WTC11 (cell line): ENCODE data around the gene YY1AP1. TPM values are rescaled to one million over a fixed set of nuclear protein-coding genes. Genes with fewer than 3 reads are reported as not detected.

Experiments
- ARID4B ChIP-seq: sonication (generic); formaldehyde crosslinking; IDR thresholded peaks from 2 replicates; pipeline ENCODE4 v1.8.0; 2023; ENCODE audit warnings: missing genetic modification reagents, mild to moderate bottlenecking, borderline replicate concordance
- ATF2 ChIP-seq: sonication (generic); formaldehyde crosslinking; IDR thresholded peaks from 2 replicates; pipeline ENCODE4 v1.8.1; 2022; ENCODE audit warnings: low read depth, missing genetic modification reagents, borderline replicate concordance
- E2F5 ChIP-seq: sonication (generic); formaldehyde crosslinking; IDR thresholded peaks from 2 replicates; pipeline ENCODE4 v1.8.1; 2022; ENCODE audit warnings: mild to moderate bottlenecking, moderate library complexity, missing genetic modification reagents
- ESRRA ChIP-seq: sonication (generic); formaldehyde crosslinking; IDR thresholded peaks from 2 replicates; pipeline ENCODE4 v1.8.1; 2022; ENCODE audit warnings: mild to moderate bottlenecking, missing genetic modification reagents, borderline replicate concordance
- FOXJ3 ChIP-seq: sonication (generic); formaldehyde crosslinking; IDR thresholded peaks from 2 replicates; pipeline ENCODE4 v1.9.0; 2021; ENCODE audit warnings: missing genetic modification reagents, mild to moderate bottlenecking, borderline replicate concordance
- GTF2I ChIP-seq: fragments of 250-450 bp; sonication (Bioruptor Pico); conservative IDR thresholded peaks from 2 replicates; pipeline ENCODE4 v1.4.0; 2021; ENCODE audit warnings: mild to moderate bottlenecking
- KAT7 ChIP-seq: sonication (generic); formaldehyde crosslinking; IDR thresholded peaks from 2 replicates; pipeline ENCODE4 v1.8.1; 2023; ENCODE audit warnings: missing genetic modification reagents, mild to moderate bottlenecking, borderline replicate concordance
- NR2C2 ChIP-seq: sonication (generic); formaldehyde crosslinking; IDR thresholded peaks from 2 replicates; pipeline ENCODE4 v1.8.0; 2022; ENCODE audit warnings: mild to moderate bottlenecking, missing genetic modification reagents
- NR3C1 ChIP-seq: sonication (generic); formaldehyde crosslinking; conservative IDR thresholded peaks from 2 replicates; pipeline ENCODE4 v1.8.1; 2023; ENCODE audit warnings: low read depth, mild to moderate bottlenecking, missing genetic modification reagents
- PRRX2 ChIP-seq: fragments of 250-450 bp; sonication (Bioruptor Pico); IDR thresholded peaks from 2 replicates; pipeline ENCODE4 v1.8.0; 2021; ENCODE audit warnings: mild to moderate bottlenecking
- SMAD4 ChIP-seq: sonication (generic); formaldehyde crosslinking; IDR thresholded peaks from 2 replicates; pipeline ENCODE4 v1.8.0; 2022; ENCODE audit warnings: mild to moderate bottlenecking, missing genetic modification reagents
- SOX15 ChIP-seq: fragments of 250-450 bp; sonication (Bioruptor Pico); IDR thresholded peaks from 2 replicates; pipeline ENCODE4 v1.9.0; 2021; ENCODE audit warnings: mild to moderate bottlenecking
- TP53 ChIP-seq: sonication (generic); formaldehyde crosslinking; IDR thresholded peaks from 2 replicates; pipeline ENCODE4 v1.8.1; 2023; ENCODE audit warnings: mild to moderate bottlenecking, missing genetic modification reagents
- ZNF425 ChIP-seq: fragments of 250-450 bp; sonication (Bioruptor Pico); conservative IDR thresholded peaks from 2 replicates; pipeline ENCODE4 v1.9.0; 2021; ENCODE audit warnings: mild to moderate bottlenecking
- ZNF512 ChIP-seq: sonication (generic); formaldehyde crosslinking; IDR thresholded peaks from 2 replicates; pipeline ENCODE4 v1.8.1; 2022; ENCODE audit warnings: missing genetic modification reagents, borderline replicate concordance
- total RNA-seq: library from RNA; stranded (reverse); gene quantifications from 3 replicates; pipeline ENCODE4 v1.2.3, GENCODE V29; 2021

Gene YY1AP1
- total RNA-seq, 1 experiment from 2014 or later, result 45.0 TPM

- TF ChIP-seq ZNF425, result no peak
- peak; percentile 28; the same call in 1 of the 2 replicates for TF ChIP-seq PRRX2 (CRISPR knock-in tag)
- peak; percentile 8; the same call in 1 of the 2 replicates for TF ChIP-seq KAT7 (CRISPR knock-in tag)
- peak; percentile 22; the same call in 1 of the 2 replicates for TF ChIP-seq ARID4B (CRISPR knock-in tag)
- TF ChIP-seq FOXJ3 (CRISPR knock-in tag), result no peak
- no peak for TF ChIP-seq GTF2I (CRISPR knock-in tag)
- peak; percentile 10; the same call in 1 of the 2 replicates for TF ChIP-seq E2F5
- no peak for TF ChIP-seq ESRRA (CRISPR knock-in tag)
- no peak for TF ChIP-seq NR2C2 (CRISPR knock-in tag)
- TF ChIP-seq ZNF512, result no peak
- no peak for TF ChIP-seq NR3C1
- no peak for TF ChIP-seq ATF2 (CRISPR knock-in tag)
- no peak for TF ChIP-seq SMAD4 (CRISPR knock-in tag)
- no peak for TF ChIP-seq SOX15
- TF ChIP-seq TP53 (CRISPR knock-in tag), result peak; percentile 86
Measured at GRCh38 chr1:155688324-155689080, at the start of gene YY1AP1 (continued).
